RPMI7951 (cell line): Measurements from ENCODE around the gene TST. TPM values are rescaled to one million over a fixed set of nuclear protein-coding genes. Genes with fewer than 3 reads are reported as not detected.

Source experiments
- DNase-seq: peaks from one replicate; pipeline ENCODE4 v3.0.0-alpha.2; 2012; ENCODE audit warnings: low read depth
- total RNA-seq: library from RNA; depleted of rRNA; stranded (reverse); fragments of >200 nt; shearing (Covaris generic); gene quantifications from 2 replicates; pipeline ENCODE4 v1.2.3, GENCODE V29; 2014

Gene TST
- total RNA-seq, 1 experiment from 2014 or later, result 21.0 TPM

DNA sequence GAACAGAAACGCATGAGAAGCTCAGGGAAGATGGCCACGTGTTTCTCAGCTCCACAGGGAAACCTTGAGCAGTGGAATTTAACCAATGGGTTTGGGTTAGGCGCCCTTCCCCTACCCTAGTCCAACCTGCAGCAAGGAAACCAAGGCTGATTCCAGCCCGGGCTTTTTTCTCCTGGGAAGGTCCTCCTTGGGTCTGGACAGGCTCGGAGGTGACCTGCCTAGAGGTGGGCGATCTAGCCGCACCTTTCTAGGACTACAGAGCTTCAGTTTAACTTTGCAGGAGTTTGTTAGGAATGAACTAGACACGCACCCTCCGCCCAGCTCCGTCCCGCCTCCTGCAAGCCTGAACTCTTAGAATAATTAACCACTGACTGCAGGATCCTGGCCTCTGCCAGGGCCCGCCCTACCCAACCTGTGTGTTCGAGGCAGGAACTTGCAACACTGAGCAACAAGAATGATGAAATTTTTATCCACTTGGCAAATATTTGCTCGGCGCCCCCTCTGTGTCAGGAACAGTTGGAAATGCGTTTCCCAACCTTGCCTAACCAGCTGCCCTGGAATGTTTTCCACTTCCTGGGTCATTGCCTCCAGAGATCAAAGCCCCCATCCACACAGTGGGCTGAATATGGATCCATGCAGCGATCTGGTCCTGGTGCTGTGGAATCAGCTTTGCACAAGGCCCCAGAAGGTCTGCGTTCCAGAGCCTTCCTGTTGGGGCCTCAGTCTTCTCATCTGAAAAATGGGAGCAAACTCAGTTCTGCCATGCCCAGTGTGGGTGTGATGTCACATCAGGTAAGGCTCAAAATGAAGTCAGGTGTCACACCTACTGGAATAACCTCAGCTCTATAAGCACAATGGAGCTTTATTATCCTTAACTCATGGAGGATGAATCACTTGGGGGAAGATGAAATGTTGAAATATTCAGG is 13.6 kb upstream of the TST start:
- no peak for DNase-seq

- no peak for DNase-seq
Observed at GRCh38 chr22:37032134-37032534, 12.9 kb upstream of the TST start.

DNA sequence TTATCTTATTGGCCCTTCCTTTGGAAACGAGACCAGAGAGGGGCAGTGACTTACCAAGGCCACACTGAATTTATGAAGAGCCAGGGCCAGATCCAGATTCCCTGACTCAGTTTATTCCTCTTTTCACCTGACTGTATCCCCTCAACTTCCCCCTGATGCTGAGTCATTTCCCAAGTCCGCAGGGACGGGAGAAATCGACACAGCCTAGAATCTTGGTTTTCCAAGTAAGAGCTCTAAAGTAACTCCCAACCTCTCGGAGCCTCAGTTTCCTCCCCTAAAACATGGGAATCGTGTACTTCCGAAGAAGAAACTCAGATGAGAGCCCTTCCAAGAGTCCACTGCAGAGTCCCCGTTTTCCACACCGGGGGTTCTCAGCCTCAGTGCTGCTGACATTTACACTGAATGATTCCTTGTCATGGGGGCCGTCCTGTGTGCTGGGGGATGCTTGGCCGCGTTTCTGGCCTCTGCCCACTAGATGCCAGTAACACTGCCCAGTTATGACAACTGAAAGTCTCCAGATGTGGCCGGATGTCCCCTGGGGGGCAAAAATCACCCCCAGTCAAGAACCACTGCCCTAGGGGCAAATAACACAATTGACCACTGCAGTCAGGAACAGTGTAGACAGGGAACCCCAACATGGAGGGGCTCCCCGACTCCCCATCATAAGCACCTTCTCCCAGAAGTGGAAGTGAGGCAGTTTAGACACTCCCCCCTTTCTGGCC is 11.5 kb upstream of the TST start:
- DNase-seq, result no peak

DNA sequence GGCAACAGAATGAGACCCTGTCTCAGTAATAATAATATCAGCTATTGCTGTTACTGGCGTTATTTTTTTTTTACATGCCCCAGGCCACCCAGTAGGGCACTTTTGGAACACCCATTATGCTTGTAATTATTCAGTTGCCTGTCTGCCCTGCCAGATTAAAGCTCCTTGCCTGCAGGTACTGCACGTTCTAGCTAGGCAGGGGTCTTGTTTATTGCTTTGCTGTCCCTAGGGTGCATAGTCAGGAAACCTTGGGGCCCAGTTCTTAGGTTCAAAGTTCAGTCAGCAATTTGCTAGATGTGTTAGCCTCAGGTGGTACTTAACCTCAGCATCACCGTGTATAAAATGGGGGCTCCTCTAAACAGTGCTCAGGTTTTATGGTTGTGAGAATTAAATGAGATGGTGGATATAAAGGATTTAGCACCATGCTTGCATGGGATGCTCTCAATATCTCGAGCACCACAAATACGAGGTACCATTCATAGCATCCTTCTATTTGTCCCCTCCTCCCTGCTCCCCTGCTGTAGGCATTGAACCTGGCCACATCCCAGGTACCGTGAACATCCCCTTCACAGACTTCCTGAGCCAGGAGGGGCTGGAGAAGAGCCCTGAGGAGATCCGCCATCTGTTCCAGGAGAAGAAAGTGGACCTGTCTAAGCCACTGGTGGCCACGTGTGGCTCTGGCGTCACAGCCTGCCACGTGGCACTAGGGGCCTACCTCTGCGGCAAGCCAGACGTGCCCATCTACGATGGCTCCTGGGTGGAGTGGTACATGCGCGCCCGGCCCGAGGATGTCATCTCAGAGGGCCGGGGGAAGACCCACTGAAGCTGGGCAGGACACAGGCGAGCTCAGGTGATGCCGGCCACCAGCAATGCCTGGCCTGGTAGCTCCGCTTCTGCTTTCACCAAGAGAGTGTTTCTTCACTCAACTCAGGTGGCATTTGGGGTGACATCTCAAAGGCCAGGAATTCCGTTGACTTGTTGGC is 9.7 kb upstream of the TST start:
- DNase-seq, result no peak

DNA sequence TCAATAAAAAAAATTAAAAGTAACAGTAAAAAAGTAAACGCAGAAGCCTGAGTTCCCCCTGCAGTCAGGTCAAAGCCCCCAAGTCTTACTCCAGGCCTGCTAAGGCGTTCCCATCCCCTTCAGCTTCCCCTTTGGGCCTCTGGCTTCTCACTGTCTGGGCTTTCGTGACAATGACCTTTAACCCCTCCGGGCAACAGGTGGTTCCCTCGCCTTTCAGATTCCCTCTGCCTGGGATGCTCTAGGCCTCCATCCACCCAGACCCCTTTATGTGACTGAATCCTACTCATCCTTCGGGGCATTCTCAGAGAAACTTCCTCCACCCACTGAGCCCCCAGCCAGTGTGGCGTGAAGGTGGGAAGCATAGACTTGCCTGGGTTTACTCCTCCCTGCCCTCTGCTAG is 8.3 kb upstream of the TST start:
- no peak for DNase-seq

DNA sequence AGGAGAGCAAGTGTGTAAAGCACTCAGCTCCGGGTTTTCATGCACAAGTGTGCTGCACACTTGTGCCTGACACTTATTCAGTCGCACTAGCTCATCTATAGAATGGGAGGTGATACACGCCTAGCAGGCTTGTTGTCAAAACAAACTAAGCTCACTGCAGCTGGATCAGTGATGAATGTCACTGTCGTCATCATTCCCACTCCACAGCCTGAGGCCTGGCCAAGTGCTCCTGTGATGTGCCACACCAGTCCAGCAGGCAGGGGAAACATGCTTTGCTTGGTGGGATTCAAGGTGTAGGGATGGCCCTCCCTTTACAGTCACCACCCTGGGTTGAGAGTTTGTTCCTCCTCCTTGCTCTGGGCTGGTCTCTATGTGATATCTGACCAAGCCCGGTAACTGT is 7.1 kb upstream of the TST start:
- DNase-seq, result no peak

DNA sequence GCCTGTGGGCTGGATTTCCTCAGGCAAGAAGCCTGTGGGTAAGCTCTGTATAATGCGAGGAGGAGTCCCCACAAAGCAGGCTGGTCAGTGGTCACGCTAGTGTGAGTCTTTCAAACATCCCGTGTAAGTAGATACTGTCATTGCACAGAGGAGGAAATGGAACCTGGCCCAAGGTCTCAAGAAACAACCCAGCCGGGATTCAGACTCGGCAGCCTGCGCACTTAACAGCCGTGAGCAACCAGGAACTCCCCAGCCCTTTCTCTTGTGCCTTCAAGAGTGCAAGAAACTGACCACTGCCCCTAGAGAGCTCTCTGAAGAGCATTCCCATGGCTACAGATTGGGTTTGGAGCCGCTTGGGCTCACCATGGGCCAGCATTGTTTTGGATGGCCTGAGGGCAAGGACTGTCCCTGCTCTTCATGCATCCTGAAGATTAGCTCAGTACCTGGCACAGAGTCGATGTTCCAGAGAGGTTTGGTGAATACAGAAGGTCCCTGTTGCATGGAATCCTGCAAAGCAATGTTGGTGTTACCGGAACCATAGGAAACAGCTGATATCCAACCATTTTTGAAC is 6.3 kb upstream of the TST start:
- no peak for DNase-seq

- no peak for DNase-seq
Observed at GRCh38 chr22:37024339-37025157, 5.3 kb upstream of the TST start.

DNA sequence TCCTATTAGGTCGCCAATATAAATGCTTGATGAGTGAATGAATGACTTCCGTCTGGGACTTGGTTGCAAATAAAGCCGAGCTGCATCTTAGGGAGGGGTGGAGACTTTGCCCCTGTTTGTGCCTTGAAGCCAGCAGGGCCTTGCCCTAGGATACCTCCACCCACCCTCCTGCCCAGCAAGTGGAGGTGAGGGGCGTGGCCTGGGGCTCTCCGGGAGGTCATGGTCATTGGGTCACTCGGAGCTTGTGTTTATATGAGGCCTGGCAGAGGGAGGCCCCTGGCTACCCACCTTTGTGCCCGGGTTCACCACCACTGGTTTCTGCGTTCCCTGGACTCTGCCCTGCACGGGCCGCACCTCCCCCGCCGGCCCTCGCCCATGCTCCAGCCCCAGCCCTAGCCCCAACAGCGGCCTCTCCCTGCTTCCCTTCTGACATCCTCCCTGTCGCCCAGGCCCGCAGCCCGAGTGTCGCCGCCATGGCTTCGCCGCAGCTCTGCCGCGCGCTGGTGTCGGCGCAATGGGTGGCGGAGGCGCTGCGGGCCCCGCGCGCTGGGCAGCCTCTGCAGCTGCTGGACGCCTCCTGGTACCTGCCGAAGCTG is 4.6 kb upstream of the TST start:
- DNase-seq, result no peak

DNA sequence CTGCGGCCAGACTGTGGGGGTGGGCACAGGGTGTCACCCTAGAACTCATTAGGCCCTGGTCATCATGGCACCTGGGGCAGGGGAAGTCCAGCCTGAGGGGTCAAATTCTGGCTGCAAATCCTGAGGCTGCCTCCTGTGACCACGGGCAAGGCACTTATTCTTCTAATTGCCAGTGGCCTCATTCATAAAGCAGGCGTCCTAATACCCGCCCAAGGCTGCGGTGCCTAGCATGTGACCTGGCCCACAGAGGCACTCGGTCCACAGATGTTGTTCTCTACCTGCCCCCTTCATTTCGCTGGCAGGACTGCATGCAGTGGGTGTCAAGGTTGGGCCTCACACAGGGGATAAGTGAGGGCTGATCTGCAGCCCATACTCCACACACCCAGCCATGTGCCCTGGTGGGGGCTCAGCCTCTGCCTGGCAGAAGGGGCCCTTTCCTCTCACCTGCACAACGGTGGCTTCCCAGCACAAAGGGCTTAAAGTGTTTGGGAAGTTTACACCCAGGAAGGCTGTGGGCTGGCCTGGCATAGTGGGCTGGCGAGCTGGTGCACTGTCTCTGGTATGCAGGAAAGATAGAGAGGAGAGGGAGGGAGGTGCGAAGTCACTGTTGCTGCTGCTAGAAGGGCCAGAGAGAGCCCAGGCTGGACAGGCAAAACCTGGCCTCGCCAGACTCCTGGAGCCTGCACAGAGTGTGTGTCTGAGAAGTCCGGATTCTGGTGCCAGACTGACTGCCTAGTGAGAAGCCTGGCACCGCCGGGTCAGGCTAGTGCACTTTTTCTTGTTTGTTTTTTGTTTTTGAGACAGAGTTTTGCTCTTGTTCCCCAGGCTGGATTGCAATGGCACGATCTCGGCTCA is 3.5 kb upstream of the TST start:
- DNase-seq, result no peak

- DNase-seq, result peak; percentile 32
Observed at GRCh38 chr22:37021710-37022482, 2.6 kb upstream of the TST start.

- no peak for DNase-seq
Observed at GRCh38 chr22:37021041-37021440, 1.8 kb upstream of the TST start.

GRCh38 chr22:37020192-37020479 is 889 bp upstream of the TST start:
- peak; percentile 33 for DNase-seq

GRCh38 chr22:37018815-37019308 is 385 bp downstream of the TST start:
- DNase-seq, result peak; percentile 57

DNA sequence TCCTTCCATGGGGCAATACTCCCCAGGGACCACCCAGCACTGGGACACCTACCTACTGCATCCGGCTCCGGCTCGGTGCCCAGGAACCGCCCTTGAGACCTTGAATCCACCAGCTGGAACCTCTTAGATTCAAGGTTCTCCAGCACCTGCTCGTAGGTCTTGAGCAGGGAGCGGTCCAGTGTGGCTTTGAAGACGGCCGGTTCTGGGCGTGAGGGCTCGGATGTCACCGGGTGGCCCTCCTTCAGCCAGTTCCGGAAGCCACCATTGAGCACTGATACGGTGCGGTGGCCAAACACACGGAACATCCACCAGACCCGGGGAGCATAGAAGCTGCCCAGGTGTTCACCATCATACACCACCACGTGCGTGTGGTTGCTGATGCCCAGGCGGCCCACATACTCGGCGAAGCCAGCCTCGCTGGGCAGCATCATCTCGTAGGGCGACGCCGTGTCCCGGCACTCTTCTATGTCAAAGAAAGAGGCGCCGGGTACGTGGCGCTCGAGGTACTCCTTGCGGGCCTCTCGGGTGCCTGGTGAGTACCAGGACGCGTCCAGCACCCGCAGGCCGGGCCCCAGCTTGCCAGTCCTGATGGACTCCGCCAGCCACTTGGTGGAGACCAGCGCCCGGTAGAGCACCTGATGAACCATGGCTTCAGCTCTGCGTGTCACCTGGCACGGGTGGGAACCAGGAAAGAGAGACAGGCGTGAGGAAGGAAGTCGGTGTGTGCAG is 997 bp downstream of the TST start:
- DNase-seq, result no peak

DNA sequence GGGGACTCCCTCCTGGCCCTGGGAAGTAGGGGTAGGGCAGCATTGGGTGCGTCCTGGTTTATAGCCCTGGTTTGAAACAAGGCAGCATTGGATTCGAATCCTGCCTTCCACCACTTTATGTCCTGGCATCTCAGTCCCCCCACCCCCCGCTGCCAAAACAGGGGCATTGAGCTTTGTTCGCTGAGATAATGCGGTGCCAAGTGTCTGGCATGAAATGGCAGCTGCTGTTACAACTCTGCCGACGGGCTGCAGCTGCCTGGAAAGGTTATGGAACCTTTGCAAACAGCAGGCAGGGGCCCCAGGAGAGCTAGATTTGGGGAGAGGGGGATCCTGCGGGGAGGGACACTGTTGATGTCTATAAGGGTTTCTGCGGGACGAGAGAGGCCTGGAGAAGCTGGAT is 1.9 kb downstream of the TST start:
- DNase-seq, result no peak

- no peak for DNase-seq
Observed at GRCh38 chr22:37016134-37016910, 2.9 kb downstream of the TST start.
